ENCODE results near the gene RSU1. TPM values are rescaled to one million over a fixed set of nuclear protein-coding genes. Genes with fewer than 3 reads are reported as not detected.
A peak's percentile ranks its signal among the peaks of the same experiment; 100 is the strongest.

Gene RSU1
- total RNA-seq, 1 donor from 2014 or later = 142 TPM

GRCh38 chr10:16816830-16817124 lies 447 bp downstream of the RSU1 start:
- TF ChIP-seq EZH2 (IDR thresholded peaks at IDR 0.05; ENCODE audit: insufficient read depth, low read length) (no peak), CTCF (IDR thresholded peaks at IDR 0.05; ENCODE audit: insufficient read depth, low read depth, low read length) (no peak)
- FAIRE-seq (no peak), DNase-seq (ENCODE audit: low read depth) (no peak)
- Mint-ChIP-seq H3K36me3 (ENCODE audit: low read depth, unreplicated experiment) (no peaks in the 10 kb centered on the region), H3K4me3 (ENCODE audit: unreplicated experiment) (peak overlapping the region; percentile 93), H3K4me1 (ENCODE audit: low read depth, unreplicated experiment) (peaks cover 17% of the 10 kb centered on the region), H3K27me3 (ENCODE audit: low read depth, unreplicated experiment) (no peaks in the 10 kb centered on the region), H3K9me3 (ENCODE audit: unreplicated experiment) (peaks cover 4% of the 10 kb centered on the region), H3K27ac (ENCODE audit: unreplicated experiment) (peak overlapping the region; percentile 9)
- Histone ChIP-seq H3K27ac (ENCODE audit: low read depth, low read length) (peak overlapping the region; percentile 68), H2AFZ (ENCODE audit: low read depth, low read length) (peak overlapping the region; percentile 91), H4K20me1 (ENCODE audit: insufficient read depth, low read length) (peaks cover 41% of the 10 kb centered on the region), H3K9ac (ENCODE audit: low read length) (peak overlapping the region; percentile 85), H3K36me3 (ENCODE audit: insufficient read depth, low read length) (peaks cover 12% of the 10 kb centered on the region), H3K4me3 (ENCODE audit: insufficient read depth, low read depth, low read length) (peak overlapping the region; percentile 96), H3K79me2 (ENCODE audit: insufficient read depth, low read length) (peaks cover 51% of the 10 kb centered on the region), H3K4me2 (ENCODE audit: low read length) (peak overlapping the region; percentile 97), H3K9me3 (ENCODE audit: insufficient read depth, low read depth, low read length) (peaks cover 3% of the 10 kb centered on the region), H3K27me3 (ENCODE audit: insufficient read depth, low read length) (no peaks in the 10 kb centered on the region), H3K4me1 (ENCODE audit: insufficient read depth, low read length) (peaks cover 9% of the 10 kb centered on the region)

- Histone ChIP-seq H3K27me3 (ENCODE audit: insufficient read depth, low read length) (no peaks in the 10 kb centered on the region), H2AFZ (ENCODE audit: low read depth, low read length) (no peak overlapping the region), H3K9ac (ENCODE audit: low read length) (peak overlapping the region; percentile 85), H3K9me3 (ENCODE audit: insufficient read depth, low read depth, low read length) (no peaks in the 10 kb centered on the region), H3K4me1 (ENCODE audit: insufficient read depth, low read length) (peaks cover 9% of the 10 kb centered on the region), H4K20me1 (ENCODE audit: insufficient read depth, low read length) (peaks cover 47% of the 10 kb centered on the region), H3K27ac (ENCODE audit: low read depth, low read length) (no peak overlapping the region), H3K36me3 (ENCODE audit: insufficient read depth, low read length) (peaks cover 12% of the 10 kb centered on the region), H3K79me2 (ENCODE audit: insufficient read depth, low read length) (peaks cover 57% of the 10 kb centered on the region), H3K4me3 (ENCODE audit: insufficient read depth, low read depth, low read length) (peak overlapping the region; percentile 96), H3K4me2 (ENCODE audit: low read length) (peak overlapping the region; percentile 97)
- Mint-ChIP-seq H3K36me3 (ENCODE audit: low read depth, unreplicated experiment) (no peaks in the 10 kb centered on the region), H3K27me3 (ENCODE audit: low read depth, unreplicated experiment) (no peaks in the 10 kb centered on the region), H3K9me3 (ENCODE audit: unreplicated experiment) (no peaks in the 10 kb centered on the region), H3K4me1 (ENCODE audit: low read depth, unreplicated experiment) (peaks cover 17% of the 10 kb centered on the region), H3K4me3 (ENCODE audit: unreplicated experiment) (peak overlapping the region; percentile 93), H3K27ac (ENCODE audit: unreplicated experiment) (peak overlapping the region; percentile 60)
- TF ChIP-seq CTCF (IDR thresholded peaks at IDR 0.05; ENCODE audit: insufficient read depth, low read depth, low read length) (no peak), EZH2 (IDR thresholded peaks at IDR 0.05; ENCODE audit: insufficient read depth, low read length) (no peak)
- DNase-seq (ENCODE audit: low read depth) (no peak), FAIRE-seq (no peak)
Observed at GRCh38 chr10:16816171-16816570, 1.1 kb downstream of the RSU1 start.

GRCh38 chr10:16814012-16814411 lies 3.2 kb downstream of the RSU1 start:
- H3K4me1 ChIP-seq (ENCODE audit: insufficient read depth, low read length) = peaks cover 9% of the 10 kb centered on the region
- no peak for DNase-seq (ENCODE audit: low read depth)
- H3K4me1 Mint-ChIP-seq (ENCODE audit: low read depth, unreplicated experiment) = peaks cover 17% of the 10 kb centered on the region
- no peak for TF ChIP-seq CTCF (IDR thresholded peaks at IDR 0.05; ENCODE audit: insufficient read depth, low read depth, low read length)
- no peak for TF ChIP-seq EZH2 (IDR thresholded peaks at IDR 0.05; ENCODE audit: insufficient read depth, low read length)
- H3K4me3 ChIP-seq (ENCODE audit: insufficient read depth, low read depth, low read length) = no peak overlapping the region
- H3K79me2 ChIP-seq (ENCODE audit: insufficient read depth, low read length) = peaks cover 79% of the 10 kb centered on the region
- H3K4me3 Mint-ChIP-seq (ENCODE audit: unreplicated experiment) = no peak overlapping the region
- H3K36me3 ChIP-seq (ENCODE audit: insufficient read depth, low read length) = peaks cover 12% of the 10 kb centered on the region
- no peaks in the 10 kb centered on the region for H3K27me3 ChIP-seq (ENCODE audit: insufficient read depth, low read length)
- no peaks in the 10 kb centered on the region for H3K9me3 Mint-ChIP-seq (ENCODE audit: unreplicated experiment)
- peaks cover 2% of the 10 kb centered on the region for H3K36me3 Mint-ChIP-seq (ENCODE audit: low read depth, unreplicated experiment)
- no peak overlapping the region for H3K27ac ChIP-seq (ENCODE audit: low read depth, low read length)
- no peak overlapping the region for H3K9ac ChIP-seq (ENCODE audit: low read length)
- FAIRE-seq = no peak
- H2AFZ ChIP-seq (ENCODE audit: low read depth, low read length) = no peak overlapping the region
- H3K27ac Mint-ChIP-seq (ENCODE audit: unreplicated experiment) = no peak overlapping the region
- H4K20me1 ChIP-seq (ENCODE audit: insufficient read depth, low read length) = peaks cover 67% of the 10 kb centered on the region
- H3K9me3 ChIP-seq (ENCODE audit: insufficient read depth, low read depth, low read length) = no peaks in the 10 kb centered on the region
- no peak overlapping the region for H3K4me2 ChIP-seq (ENCODE audit: low read length)
- H3K27me3 Mint-ChIP-seq (ENCODE audit: low read depth, unreplicated experiment) = no peaks in the 10 kb centered on the region

Data from astrocyte (in vitro differentiated cells and primary cell).